Loucy (cell line): Measurements from ENCODE around the gene FAM217A.

Experiments
- H2AFZ ChIP-seq: fragments of 200-600 bp; sonication (generic); 2 replicates; pipeline ENCODE4 v1.6.0; 2016; ENCODE audit warnings: antibody characterized with exemption, mild to moderate bottlenecking, low read length, moderate library complexity
- H3F3A ChIP-seq: fragments of 200-600 bp; 2 replicates; pipeline ENCODE4 v1.6.0; 2016; ENCODE audit warnings: antibody characterized with exemption, low read depth, mild to moderate bottlenecking
- H3K27me3 ChIP-seq: fragments of 200-600 bp; sonication (generic); 2 replicates; pipeline ENCODE4 v1.6.1; 2014; ENCODE audit warnings: low read length, mild to moderate bottlenecking; ENCODE audit not compliant: insufficient read depth, poor library complexity, severe bottlenecking
- H3K36me3 ChIP-seq: fragments of 200-600 bp; sonication (generic); 2 replicates; pipeline ENCODE4 v1.6.1; 2016; ENCODE audit warnings: low read length; ENCODE audit not compliant: insufficient read depth
- H3K4me1 ChIP-seq: fragments of 200-600 bp; sonication (generic); 2 replicates; pipeline ENCODE4 v1.5.1; 2014; ENCODE audit warnings: low read length, mild to moderate bottlenecking; ENCODE audit not compliant: insufficient read depth, poor library complexity, severe bottlenecking
- H3K4me2 ChIP-seq: fragments of 200-600 bp; sonication (generic); 2 replicates; pipeline ENCODE4 v1.6.0; 2014; ENCODE audit warnings: antibody characterized with exemption, low read length, low read depth, mild to moderate bottlenecking; ENCODE audit not compliant: poor library complexity, severe bottlenecking
- H3K4me3 ChIP-seq: fragments of 200-600 bp; sonication (generic); 2 replicates; pipeline ENCODE4 v1.5.1; 2014; ENCODE audit warnings: low read length, mild to moderate bottlenecking, mixed read lengths; ENCODE audit not compliant: poor library complexity, severe bottlenecking
- H3K79me2 ChIP-seq: fragments of 200-600 bp; sonication (generic); 2 replicates; pipeline ENCODE4 v1.6.1; 2014; ENCODE audit warnings: low read length; ENCODE audit not compliant: insufficient read depth
- H3K9ac ChIP-seq: fragments of 200-600 bp; sonication (generic); 2 replicates; pipeline ENCODE4 v1.6.0; 2014; ENCODE audit warnings: mild to moderate bottlenecking, low read depth, low read length, moderate library complexity; ENCODE audit not compliant: poor library complexity, severe bottlenecking
- H3K9me2 ChIP-seq: fragments of 200-600 bp; sonication (generic); replicated peaks from 2 replicates; pipeline ENCODE4 v1.6.1; 2016; ENCODE audit warnings: low read depth, low read length, mixed read lengths
- H3K9me3 ChIP-seq: fragments of 200-600 bp; sonication (generic); 2 replicates; pipeline ENCODE4 v1.6.1; 2014; ENCODE audit warnings: mild to moderate bottlenecking, antibody characterized with exemption, low read length, low read depth; ENCODE audit not compliant: insufficient read depth
- H4K20me1 ChIP-seq: fragments of 200-600 bp; sonication (generic); 2 replicates; pipeline ENCODE4 v1.6.0; 2014; ENCODE audit warnings: antibody characterized with exemption, low read length, mild to moderate bottlenecking; ENCODE audit not compliant: insufficient read depth, poor library complexity, severe bottlenecking
- CTCF ChIP-seq: fragments of 200-600 bp; sonication (generic); conservative IDR thresholded peaks from 2 replicates; pipeline ENCODE4 v1.5.1; 2014; ENCODE audit warnings: mild to moderate bottlenecking, antibody characterized with exemption, low read length
- EZH2phosphoT487 ChIP-seq: fragments of 200-600 bp; IDR thresholded peaks from 2 replicates; pipeline ENCODE4 v1.6.1; 2018; ENCODE audit warnings: antibody characterized with exemption, mild to moderate bottlenecking, moderate library complexity, borderline replicate concordance

The FAM217A gene

GRCh38 chr6:4085332-4085700, 6.4 kb upstream of the FAM217A start:
- Histone ChIP-seq H3K9me2 (no peaks in the 10 kb centered on the region), H3K4me3 (no peak overlapping the region), H3K4me1 (no peaks in the 10 kb centered on the region), H3F3A (no peaks in the 10 kb centered on the region), H2AFZ (no peak overlapping the region), H3K79me2 (no peaks in the 10 kb centered on the region), H3K9ac (no peak overlapping the region), H4K20me1 (no peaks in the 10 kb centered on the region), H3K27me3 (no peaks in the 10 kb centered on the region), H3K9me3 (no peaks in the 10 kb centered on the region), H3K4me2 (no peak overlapping the region), H3K36me3 (no peaks in the 10 kb centered on the region)
- TF ChIP-seq CTCF (no peak), EZH2phosphoT487 (no peak)

GRCh38 chr6:4084444-4085331, 5.8 kb upstream of the FAM217A start:
- no peaks in the 10 kb centered on the region for H4K20me1 ChIP-seq
- no peaks in the 10 kb centered on the region for H3K79me2 ChIP-seq
- no peaks in the 10 kb centered on the region for H3K36me3 ChIP-seq
- H3K4me3 ChIP-seq: no peak overlapping the region
- no peak overlapping the region for H3K4me2 ChIP-seq
- no peak overlapping the region for H3K9ac ChIP-seq
- no peaks in the 10 kb centered on the region for H3K9me2 ChIP-seq
- H3F3A ChIP-seq: no peaks in the 10 kb centered on the region
- H3K4me1 ChIP-seq: no peaks in the 10 kb centered on the region
- no peaks in the 10 kb centered on the region for H3K9me3 ChIP-seq
- TF ChIP-seq EZH2phosphoT487: no peak
- no peak for TF ChIP-seq CTCF
- H2AFZ ChIP-seq: no peak overlapping the region
- no peaks in the 10 kb centered on the region for H3K27me3 ChIP-seq

GRCh38 chr6:4074478-4075235, 4.3 kb downstream of the FAM217A start:
- H3K4me1 ChIP-seq: no peaks in the 10 kb centered on the region
- no peaks in the 10 kb centered on the region for H3K27me3 ChIP-seq
- no peak overlapping the region for H3K9ac ChIP-seq
- H3K4me3 ChIP-seq: no peak overlapping the region
- H3K79me2 ChIP-seq: no peaks in the 10 kb centered on the region
- no peaks in the 10 kb centered on the region for H3K9me2 ChIP-seq
- TF ChIP-seq CTCF (no peak), EZH2phosphoT487 (no peak)
- no peaks in the 10 kb centered on the region for H4K20me1 ChIP-seq
- no peaks in the 10 kb centered on the region for H3K36me3 ChIP-seq
- H2AFZ ChIP-seq: no peak overlapping the region
- H3F3A ChIP-seq: no peaks in the 10 kb centered on the region
- H3K9me3 ChIP-seq: no peaks in the 10 kb centered on the region
- H3K4me2 ChIP-seq: no peak overlapping the region
